GM20431 (cell line): ENCODE data around the gene NDUFS1.
"Not testable (repeated sequence)": the region's sequence is repeated elsewhere in the genome, so short reads cannot be mapped to it uniquely, and the experiment has no call there.

Source experiments
- in situ Hi-C: fragments of 300-500 bp; cut with MseI, MboI; formaldehyde crosslinking; loops from one replicate; pipeline ENCODE4 v1.15.0; 2020; ENCODE audit warnings: low sequenced_read_pairs; ENCODE audit not compliant: unreplicated experiment

Gene NDUFS1

DNA sequence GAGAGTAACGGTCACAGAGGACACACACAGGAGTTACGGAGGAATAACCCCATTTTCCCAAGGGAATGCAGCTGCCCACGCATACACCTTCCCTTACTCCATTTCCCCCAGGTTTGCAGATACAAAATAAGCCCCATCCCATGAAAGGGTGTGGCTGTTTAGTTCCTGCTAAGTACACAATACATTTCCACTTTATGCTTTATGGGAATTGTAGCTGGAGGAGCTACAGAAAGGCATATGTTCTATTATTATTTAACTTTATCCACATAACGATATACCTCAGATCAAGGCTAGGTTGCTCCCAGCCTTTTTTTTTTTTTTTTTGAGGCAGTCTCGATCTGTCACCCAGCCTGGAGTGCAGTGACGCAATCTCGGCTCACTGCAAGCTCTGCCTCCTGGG is 50.5 kb downstream of the NDUFS1 start:
- in situ Hi-C loops = no loop called here

DNA sequence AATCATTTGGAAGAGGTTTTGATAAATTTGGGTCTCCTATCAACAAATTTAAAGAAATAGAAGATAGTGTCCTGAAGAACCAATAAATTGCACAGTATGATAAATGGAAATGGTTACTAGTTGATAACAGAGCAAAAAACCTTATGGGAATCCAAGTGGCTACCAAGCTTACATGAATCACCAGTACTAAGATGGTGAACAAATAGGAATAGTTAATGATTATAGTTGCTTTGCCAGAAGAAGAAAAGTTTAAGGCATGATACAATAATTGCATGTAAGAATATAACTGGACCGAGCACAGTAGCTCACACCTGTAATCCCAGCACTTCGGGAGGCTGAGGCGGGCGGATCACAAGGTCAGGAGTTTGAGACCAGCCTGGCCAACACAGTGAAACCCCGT is 53.7 kb downstream of the NDUFS1 start:
- in situ Hi-C loops = no loop called here

DNA sequence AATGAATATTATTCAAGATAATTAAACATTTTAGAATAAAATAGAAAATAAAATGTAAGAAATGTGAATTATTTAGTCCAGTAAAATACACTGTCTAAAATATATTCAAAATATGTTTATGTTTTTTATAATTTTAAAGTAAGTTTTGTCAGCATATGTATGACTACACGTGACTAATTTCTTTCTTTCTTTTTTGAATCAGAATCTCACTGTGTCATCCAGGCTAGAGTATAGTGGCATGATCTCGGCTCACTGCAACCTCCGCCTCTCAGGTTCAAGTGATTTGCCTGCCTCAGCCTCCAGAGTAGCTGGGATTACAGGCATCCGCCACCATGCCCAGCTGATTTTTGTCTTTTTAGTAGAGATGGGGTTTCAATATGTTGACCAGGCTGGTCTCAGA is 54.2 kb downstream of the NDUFS1 start:
- in situ Hi-C loops = no loop called here

DNA sequence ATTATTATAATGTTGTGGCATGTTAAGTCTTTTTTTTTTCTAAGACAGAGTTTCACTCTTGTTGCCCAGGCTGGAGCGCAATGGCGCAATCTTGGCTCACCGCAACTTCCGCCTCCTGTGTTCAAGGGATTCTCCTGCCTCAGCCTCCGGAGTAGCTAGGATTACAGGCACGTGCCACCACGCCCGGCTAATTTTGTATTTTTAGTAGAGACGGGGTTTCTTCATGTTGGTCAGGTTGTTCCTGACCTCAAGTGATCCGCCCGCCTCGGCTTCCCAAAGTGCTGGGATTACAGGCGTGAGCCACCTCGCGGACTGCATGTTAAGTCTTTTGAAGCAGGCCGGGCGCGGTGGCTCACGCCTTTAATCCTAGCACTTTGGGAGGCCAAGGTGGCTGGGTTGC is 60.4 kb downstream of the NDUFS1 start:
- in situ Hi-C loops = not testable (repeated sequence)

DNA sequence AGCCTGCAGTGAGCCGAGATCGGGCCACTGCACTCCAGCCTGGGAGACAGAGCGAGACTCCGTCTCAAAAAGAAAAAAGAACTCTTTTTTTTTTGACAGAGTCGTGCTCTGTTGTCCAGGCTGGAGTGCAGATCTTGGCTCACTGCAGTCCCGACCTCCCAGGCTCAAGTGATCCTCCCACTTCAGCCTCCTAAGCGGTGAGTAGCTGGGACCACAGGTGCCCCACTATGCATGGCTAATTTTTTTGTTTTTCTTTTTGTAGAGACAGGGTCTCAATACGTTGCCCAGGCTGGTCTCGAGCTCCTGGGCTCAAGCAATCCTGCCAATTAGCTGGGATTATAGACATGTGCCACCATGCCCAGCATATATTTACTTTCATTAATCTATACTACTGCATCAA is 60.8 kb downstream of the NDUFS1 start:
- in situ Hi-C loops = no loop called here

DNA sequence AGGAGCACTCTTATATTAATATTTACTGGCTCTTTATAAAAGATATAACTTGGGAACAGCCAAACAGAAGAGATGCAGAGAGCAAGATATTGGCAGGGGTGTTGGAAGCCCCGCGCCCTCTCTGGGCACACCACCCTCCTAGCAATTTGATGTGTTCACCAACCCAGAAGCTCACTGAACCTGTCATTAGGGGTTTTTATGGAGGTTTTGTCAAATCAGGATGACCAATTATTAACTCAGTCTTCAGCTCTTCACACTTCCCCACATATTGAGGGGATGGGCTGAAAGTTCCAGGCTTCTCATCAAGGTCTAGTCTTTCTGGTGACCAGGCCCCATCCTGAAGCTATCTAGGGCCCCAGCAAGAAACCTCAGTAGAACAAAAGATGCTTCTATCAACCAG is 62.4 kb downstream of the NDUFS1 start:
- in situ Hi-C loops = no loop called here

DNA sequence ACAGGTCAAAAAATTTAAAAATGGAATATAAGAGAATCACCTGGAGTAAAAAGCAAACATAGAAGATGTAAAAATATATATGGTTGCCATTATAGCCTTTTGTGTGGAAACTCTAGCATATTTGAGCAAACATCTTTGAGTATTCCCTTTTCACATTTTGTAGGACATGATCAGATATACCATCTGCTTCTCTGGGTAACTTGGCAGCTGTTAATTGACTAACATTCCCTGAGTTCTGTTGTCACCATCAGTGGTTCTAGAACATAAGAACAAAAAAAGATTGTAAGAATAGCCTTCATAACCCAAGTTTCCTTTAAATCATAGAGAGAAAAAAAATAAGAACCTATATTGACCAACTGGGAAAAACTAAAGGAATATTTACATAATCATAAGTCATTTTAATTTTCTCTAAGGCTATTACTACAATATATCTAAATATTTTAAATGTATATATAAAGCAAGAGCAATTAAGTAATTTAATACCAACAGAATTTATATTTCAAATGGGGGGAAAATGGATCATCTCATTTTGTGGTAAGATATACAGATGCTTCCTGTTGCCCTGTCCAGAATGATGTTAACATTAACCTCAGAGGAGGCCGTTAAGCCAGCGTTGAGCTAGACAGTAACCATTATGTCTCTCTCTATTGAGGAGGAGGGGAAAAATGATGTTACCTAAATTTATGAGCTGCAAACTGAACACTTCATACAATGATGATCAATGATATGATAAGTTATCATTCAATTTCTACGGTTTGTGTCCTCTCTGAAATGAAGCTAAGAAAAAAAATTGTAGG is 63.5 kb downstream of the NDUFS1 start:
- in situ Hi-C loops = no loop called here

DNA sequence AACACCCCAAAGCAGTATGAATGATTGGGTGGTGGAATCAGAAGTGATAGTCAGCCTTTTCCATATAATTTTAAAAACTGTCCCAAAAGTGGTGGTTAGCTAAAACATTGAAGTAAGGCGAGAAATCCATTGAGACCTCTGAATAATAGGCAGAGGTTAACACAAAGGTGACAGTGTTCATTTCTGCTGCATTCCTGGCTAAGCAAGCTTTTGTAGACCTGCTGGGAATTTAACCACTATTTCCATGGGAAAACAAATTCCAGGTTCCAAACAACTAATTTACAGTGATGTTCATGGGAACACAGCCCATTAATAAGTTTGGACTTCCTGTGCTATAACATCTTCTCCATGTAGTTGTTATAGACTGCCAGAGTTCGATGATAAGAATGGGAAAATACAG is 66.9 kb downstream of the NDUFS1 start:
- in situ Hi-C loops = no loop called here

DNA sequence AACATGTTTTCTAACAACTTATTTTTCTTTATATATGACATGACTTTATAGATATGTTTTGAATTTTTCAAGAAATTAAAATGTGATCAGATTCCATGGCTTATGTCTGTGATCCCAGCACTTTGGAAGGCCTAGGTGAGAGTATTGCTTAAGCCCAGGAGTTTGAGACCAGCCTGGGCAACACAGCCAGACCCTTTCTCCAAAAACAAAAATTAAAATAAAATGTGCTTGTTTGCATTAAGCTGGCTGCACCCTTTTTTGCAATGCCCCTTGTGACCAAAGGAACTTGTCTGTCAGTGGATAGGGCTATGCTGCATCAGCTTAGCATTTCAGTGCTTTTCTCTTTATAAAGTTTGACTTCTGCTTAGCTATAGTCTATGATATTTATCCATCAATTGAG is 71.0 kb downstream of the NDUFS1 start:
- in situ Hi-C loops = no loop called here

DNA sequence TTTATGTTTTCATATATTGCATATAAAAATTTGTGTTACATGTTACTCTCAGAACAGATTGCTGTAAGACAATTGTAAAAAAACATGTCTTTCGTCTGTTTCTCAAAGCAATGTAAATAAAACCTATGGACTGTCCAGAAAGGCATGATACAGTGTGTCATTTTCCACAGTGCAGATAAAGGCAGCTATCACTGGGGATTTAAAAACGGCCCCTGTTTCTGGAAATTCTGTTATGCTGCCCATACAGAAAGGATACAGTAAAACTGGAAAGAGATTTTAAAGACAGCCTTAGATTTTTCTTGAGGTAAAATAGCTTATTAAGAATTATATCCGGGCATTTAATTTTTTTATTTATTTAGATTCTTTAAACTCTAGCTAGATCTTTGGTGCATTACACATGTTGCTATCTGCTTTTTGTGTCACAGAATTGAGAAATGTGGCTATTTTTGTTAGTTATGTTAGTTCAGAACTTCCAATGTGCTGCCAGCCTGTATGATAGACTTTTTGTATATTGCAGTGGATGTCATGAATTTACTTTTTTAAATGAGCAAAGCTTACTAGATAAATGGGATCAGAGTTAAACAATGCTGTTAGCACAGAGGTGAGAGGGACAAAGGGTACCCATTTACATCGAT is 72.4 kb downstream of the NDUFS1 start:
- in situ Hi-C loops = no loop called here

DNA sequence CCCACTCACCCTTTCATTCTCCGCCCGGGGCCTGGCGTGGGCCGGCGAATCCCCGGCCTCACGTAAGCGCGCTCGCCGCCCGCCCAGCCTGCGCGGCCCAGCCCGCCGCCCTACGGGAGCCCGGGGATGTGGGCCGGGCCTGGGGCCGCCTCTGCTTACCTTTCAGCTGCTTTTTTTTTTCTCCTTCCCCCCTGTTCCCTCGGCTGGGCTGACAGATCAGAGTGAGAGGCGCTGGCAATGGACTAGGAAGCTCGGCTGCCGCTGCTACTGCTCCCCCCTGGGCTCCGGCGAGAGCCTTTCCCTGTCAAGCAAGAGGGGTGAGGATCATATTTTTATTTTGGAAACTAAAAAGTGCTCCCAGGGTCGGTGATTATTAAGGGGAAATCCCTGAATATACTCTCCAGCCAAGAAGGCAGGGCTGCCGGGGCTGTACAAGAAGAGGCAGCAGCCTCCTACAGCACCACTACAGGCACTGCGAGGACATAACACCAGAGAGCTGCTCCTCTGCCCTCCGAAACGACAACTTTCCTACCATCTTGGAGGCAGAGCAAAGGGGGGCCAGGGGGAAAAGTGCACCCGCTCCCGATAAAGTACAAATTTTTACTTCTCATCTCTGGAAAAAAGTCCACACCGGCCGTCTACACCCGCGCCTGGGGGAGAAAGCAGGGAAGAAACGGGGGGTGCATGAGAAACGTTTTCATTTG is 73.3 kb downstream of the NDUFS1 start, which contains the start of gene INO80D:
TSS of gene INO80D (minus strand) at position 433 of the 704 bp plus-strand sequence. CDS start 23,158 bp downstream, outside the sequence.
- in situ Hi-C loops = no loop called here

DNA sequence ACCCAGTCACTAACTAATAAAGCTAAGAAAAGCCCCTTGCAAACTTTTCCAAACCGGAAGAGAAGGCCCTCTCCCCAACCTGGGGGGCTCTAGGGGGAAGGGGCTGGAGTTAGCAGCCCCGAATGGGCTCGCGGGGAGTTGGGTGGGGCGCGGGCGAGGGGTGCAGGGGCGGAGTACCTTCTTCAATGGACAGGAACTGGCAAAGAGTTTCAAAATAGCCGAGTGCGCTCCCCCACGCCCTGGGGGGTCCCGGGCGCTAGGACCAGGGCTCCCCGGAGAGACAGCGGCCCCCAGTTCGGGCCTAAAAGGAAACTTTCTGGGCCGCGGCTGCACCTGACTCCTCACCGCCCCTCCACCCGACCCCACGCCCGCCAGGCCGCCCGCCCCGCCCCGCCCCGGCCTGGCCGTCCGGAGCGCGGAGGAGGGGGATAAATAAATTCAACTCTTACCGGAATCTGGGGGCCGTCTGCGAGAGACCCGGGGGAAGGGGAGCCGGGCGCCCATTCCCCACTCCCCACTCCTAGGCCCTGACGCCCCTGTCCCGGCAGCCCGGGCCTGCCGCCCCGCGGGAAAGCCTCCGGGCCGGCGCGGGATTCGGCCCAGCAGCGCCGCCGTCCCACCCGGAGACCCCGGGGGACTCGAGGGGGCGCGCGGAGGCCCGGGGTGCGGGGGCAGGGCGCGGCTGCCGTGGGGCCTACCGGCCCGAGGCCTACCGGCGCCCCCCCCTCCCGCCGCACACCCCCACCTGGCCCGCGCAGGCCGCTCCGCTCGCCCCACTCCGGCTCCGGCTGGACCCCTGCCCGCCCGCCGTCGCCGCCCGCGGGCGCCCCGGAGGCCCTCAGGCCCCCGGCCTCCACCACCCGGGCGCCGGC is 74.1 kb downstream of the NDUFS1 start:
- in situ Hi-C loops = no loop called here

DNA sequence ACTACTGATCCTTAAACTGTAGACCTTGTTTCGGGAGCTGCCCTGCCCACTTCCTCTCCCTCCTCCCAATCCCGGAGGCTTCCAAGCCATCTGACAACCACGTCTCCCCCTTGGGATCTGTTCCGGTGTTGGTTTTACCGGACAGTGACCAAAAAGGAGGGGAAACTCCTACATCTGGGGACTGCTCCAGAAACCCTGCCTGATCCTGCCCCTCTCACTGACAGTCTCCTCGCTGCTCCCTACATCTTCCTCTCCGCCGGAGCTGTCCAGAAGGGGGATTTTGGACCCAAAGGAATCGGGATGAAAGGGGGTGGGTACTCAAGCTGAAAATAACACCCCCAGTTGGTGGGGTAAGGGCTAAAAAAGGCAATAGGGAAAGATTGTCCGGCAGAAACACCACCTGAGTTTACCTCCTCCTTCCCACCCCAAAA is 74.8 kb downstream of the NDUFS1 start:
- in situ Hi-C loops = no loop called here

DNA sequence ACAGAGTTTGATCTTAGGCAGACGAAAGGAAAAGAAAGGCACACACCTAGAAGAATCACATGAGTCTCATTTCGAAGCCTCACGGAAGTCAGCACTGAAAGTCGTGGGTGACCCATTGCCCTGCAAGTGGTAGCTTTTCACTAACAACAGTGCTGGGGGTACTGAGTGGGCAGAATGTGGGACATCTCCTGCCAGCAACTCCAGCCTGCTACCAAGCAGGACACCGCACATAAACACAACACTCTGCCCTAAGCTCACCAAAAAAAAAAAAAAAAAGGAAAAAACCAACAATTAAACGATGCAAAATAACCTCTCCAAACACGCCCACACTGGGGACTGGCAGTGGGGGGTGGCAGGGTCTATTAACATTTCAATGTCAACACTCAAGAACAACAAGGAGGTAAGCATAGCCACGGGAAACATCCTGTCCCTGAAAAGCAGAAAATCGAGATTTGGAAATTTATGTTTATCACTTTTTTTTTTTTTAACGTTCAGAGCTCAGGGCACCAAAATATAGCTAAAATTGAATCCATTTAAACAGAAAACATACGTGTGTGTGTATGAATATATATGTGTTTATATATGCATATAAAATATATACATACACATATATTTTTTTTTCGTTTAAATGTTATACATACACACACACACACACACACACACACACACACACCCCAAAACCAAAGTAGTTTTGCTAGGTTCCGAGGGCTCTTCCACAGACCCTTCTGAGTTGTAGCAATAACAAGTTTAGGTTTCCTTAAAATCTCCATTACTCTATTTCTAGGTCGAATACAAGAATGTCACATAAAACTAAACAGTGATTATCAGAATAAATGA is 75.4 kb downstream of the NDUFS1 start:
- in situ Hi-C loops = no loop called here

DNA sequence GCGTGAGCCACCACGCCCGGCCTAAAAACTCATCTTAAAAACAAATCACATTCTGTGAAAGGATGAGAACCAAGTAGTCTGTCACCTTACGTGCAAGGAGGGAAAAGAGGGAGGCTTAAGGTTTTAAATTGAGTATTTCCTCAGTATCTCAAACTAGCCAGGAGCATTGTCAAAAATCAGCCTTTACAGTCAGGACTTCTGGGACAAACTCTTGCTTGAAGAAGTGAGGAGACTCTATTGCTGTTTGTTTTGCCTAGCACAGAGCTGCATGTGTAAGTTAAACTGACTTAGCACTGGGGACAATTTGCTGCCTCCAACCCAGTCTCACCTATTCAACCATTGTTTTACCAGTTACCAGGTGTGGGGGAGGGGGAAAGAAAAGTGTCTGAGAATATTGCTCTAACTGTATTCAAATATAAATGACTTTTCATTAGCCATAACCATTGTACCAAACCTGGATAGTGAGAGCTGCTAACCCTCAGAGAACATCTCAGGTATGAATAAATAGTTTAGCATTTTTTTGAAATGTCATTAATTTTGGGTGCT is 76.9 kb downstream of the NDUFS1 start:
- in situ Hi-C loops = no loop called here

DNA sequence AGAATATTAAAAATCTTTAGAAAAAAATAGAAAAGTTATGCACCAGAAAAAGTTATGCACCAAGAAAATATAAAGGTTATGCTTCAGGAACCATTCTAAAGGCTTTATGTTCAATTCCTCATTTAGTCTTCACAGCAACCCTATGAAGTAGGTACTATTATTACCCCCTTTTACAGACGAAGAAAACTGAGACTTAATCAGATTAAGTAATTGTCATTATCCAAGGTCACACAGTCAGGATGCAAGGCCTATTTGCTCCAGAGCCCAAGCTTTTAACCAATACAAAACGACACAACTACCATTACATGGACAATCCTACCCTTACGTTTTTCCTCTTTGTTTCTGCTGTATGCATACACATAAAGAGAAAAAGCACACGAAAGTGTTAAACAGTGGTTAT is 78.3 kb downstream of the NDUFS1 start:
- in situ Hi-C loops = no loop called here

DNA sequence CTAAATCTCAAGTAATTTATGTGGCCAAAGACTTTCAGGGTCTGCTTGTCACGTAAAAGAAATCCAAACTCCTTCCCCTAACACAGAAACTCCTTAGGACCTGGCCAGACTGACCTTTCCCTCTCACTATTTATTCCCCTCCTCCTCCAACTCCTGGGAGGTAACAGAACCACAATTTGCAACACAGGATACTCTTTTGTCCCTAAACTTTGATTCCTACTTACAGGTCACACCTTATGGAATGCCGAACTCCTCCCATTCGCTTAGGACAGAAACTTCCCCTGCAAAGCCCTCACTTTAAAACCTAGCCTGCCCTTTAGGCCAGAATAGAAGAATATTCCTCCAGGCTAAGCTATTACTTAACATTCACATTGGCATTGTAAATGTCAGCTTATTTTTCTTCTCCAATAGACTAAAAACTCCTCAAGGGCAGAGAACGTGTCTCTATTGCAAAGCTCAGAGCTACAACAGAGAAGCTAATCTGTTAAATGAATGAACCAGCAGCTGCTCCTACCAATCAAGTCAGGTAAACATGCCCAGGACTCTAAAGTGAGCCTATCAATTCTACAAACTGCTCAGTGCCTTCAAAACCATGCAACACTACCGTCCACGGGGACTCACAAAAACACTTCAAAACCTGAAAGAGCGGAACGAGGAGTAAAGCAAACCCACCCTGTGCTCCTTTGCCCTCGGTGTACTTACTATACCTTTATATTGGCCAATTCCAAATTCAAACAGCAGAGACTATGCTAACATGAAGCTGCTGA is 79.4 kb downstream of the NDUFS1 start:
- in situ Hi-C loops = no loop called here

DNA sequence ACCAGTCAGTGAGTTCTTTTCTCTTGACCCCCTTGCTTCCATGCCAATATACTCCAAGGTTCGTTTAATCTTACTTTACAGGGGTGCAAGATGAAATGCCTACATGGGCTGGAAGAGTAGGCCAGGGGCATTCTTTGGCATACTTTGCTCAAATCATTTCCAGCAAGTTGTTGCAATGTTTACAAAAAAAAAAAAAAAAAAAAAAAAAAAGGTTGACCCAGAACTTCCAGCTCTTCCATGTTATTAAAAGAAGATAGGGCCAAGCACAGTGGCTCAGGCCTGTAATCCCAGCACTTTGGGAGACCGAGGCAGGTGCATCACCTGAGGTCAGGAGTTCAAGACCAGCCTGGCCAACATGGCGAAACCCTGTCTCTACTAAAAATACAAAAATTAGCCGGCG is 81.4 kb downstream of the NDUFS1 start:
- in situ Hi-C loops = not testable (repeated sequence)
